Measurements from ENCODE around the gene NHLRC2. TPM values are rescaled to one million over a fixed set of nuclear protein-coding genes. Genes with fewer than 3 reads are reported as not detected.

Gene NHLRC2
- total RNA-seq, 2 experiments from 2014 or later = 21.4 to 23.7 TPM

DNA sequence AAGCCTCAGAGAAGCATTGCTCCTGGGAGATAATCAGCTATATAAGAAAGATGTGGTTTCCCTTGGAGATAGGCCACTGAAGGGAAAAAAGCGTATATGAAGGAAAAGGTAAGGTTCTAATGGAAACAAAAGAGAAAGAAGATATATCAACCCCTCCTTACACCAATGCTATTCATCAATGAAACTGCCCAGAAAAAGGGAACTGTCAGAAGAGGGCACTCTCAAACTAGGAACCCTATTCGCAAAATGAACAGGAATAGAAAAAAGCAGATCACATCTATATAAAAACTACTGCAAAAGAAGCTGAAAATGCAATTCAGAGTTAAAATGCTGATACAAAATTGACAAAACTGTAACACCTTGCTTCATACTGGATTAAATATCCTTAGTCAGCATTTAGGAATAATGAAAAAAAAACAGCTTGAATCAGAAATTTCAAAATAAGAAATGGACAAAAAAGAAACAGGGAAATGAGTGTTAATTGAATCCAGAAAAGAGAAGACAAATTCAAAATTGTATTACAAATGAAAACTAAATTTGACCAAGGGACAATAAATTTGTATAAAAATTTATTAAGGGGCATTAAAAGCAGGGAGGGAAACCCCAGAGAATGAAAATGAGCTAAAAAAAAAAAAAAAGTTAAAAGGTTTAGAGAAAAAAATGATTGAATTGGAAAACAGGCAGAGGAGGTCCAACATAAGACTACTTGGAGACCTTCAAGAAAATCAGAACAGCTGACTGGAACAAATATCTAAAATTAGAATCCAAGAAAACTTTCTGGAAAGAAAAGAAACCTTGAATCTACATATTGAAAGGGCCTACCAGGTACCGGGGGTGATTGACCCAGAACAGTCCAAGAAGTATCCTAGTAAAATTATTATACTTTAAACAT is 17.9 kb downstream of the NHLRC2 start:
- Mint-ChIP-seq H3K27me3 (no peaks in the 10 kb centered on the region), H3K4me1 (peaks cover 2% of the 10 kb centered on the region), H3K36me3 (ENCODE audit: low read depth) (peaks cover 34% of the 10 kb centered on the region), H3K4me3 (no peak overlapping the region), H3K27ac (no peak overlapping the region), H3K9me3 (peaks cover 18% of the 10 kb centered on the region)
- DNase-seq = no peak
- POLR2A ChIA-PET = interaction anchor here (0.7 kb wide), 1 partner anchor 82 kb away, joined by 5 read pairs; no protein-coding TSS in a partner anchor
- CTCF ChIA-PET = interaction anchor here (0.7 to 1.7 kb wide), 4 partner anchors 10 to 63 kb away, joined by 3 to 4 read pairs (median 4); no protein-coding TSS in a partner anchor

DNA sequence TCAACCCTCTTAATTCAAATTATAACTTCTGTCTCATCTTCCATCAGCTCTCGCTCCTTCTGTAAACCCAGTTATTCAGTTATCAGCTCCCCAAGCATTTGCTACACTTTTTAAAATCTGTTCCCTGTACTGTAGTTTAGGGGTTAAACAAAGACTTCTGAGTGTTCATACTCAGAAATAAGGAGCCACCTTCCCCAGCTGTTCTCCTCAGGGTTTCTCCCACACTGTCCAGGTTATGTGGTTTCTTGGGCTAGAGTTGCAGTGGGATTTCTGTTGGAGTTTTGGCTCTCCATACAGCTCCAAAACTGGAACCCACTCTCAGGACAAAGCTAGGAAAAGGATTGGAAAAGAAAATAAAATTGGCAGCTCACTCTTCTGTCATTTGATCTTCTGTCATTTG is 20.8 kb downstream of the NHLRC2 start:
- Mint-ChIP-seq H3K4me1 (no peaks in the 10 kb centered on the region), H3K27me3 (no peaks in the 10 kb centered on the region), H3K36me3 (ENCODE audit: low read depth) (peaks cover 29% of the 10 kb centered on the region), H3K4me3 (no peak overlapping the region), H3K9me3 (peaks cover 18% of the 10 kb centered on the region), H3K27ac (no peak overlapping the region)
- ChIA-PET CTCF (interaction anchor here (1.3 kb wide), 1 partner anchor 74 kb away, joined by 3 read pairs; no protein-coding TSS in a partner anchor), POLR2A (no interaction called here)
- DNase-seq = no peak

DNA sequence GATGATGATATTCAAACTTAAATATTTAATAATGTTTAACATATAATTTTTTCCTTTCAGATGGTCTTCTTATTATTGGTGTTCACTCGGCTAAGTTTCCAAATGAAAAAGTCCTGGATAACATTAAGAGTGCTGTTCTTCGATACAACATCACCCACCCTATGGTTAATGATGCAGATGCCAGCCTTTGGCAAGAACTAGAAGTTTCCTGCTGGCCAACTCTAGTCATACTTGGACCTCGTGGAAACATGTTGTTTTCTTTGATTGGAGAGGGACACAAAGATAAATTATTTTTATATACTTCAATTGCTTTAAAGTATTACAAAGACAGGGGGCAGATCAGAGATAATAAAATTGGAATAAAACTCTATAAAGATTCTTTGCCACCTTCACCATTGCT is 22.0 kb downstream of the NHLRC2 start:
- H3K4me3 Mint-ChIP-seq = no peak overlapping the region
- H3K36me3 Mint-ChIP-seq (ENCODE audit: low read depth) = peaks cover 28% of the 10 kb centered on the region
- no peaks in the 10 kb centered on the region for H3K4me1 Mint-ChIP-seq
- POLR2A ChIA-PET = no interaction called here
- CTCF ChIA-PET = interaction anchor here (0.7 kb wide), 1 partner anchor 271 kb away, joined by 3 read pairs; no protein-coding TSS in a partner anchor
- H3K9me3 Mint-ChIP-seq = peaks cover 18% of the 10 kb centered on the region
- DNase-seq = no peak
- no peaks in the 10 kb centered on the region for H3K27me3 Mint-ChIP-seq
- no peak overlapping the region for H3K27ac Mint-ChIP-seq

DNA sequence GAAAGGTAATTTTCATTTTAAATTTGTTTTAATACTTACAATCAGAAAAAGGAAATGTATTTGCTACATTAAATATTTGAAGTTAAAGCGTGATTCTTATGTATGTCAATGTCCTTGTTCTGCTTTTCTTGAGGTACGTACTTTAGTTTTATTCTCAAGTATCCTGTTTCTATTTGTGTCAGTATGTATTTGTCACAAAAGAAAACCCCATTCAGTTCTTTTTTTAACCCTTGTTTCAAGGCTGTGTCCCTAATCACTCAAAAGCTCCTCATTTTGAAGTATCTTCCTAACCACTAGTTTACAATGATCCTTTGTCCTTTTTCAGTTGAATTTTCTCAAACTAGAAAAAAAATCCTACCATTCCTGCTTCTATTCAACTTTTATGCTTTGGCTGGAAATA is 25.2 kb downstream of the NHLRC2 start:
- H3K9me3 Mint-ChIP-seq = no peaks in the 10 kb centered on the region
- no peak for DNase-seq
- ChIA-PET CTCF (interaction anchor here (0.7 kb wide), 1 partner anchor 88 kb away, joined by 3 read pairs; no protein-coding TSS in a partner anchor), POLR2A (no interaction called here)
- peaks cover 12% of the 10 kb centered on the region for H3K4me1 Mint-ChIP-seq
- H3K36me3 Mint-ChIP-seq (ENCODE audit: low read depth) = peaks cover 38% of the 10 kb centered on the region
- no peak overlapping the region for H3K4me3 Mint-ChIP-seq
- no peaks in the 10 kb centered on the region for H3K27me3 Mint-ChIP-seq
- no peak overlapping the region for H3K27ac Mint-ChIP-seq

DNA sequence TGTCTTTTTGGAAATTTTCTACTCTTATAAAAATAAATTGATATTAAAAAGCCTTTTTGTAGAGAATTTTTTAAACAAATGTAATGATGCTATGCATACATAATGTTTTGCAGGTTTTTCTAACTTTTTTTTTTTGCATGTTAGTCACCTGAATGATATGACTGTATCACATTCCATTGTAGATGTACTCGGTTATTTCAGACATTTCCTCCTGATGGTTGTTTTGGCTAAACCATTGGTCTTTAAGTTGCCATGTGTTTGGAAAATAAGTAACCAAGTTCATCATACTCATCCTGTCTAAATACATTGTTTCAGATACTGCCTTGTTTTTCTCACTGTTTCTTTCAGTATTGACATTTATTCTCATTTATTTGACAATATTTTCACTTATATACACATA is 25.8 kb downstream of the NHLRC2 start:
- POLR2A ChIA-PET = no interaction called here
- Mint-ChIP-seq H3K27me3 (no peaks in the 10 kb centered on the region), H3K27ac (no peak overlapping the region), H3K4me1 (peaks cover 12% of the 10 kb centered on the region), H3K9me3 (no peaks in the 10 kb centered on the region), H3K4me3 (no peak overlapping the region), H3K36me3 (ENCODE audit: low read depth) (peaks cover 38% of the 10 kb centered on the region)
- DNase-seq = no peak
- CTCF ChIA-PET = interaction anchor here (0.7 kb wide), 1 partner anchor 88 kb away, joined by 3 read pairs; no protein-coding TSS in a partner anchor

DNA sequence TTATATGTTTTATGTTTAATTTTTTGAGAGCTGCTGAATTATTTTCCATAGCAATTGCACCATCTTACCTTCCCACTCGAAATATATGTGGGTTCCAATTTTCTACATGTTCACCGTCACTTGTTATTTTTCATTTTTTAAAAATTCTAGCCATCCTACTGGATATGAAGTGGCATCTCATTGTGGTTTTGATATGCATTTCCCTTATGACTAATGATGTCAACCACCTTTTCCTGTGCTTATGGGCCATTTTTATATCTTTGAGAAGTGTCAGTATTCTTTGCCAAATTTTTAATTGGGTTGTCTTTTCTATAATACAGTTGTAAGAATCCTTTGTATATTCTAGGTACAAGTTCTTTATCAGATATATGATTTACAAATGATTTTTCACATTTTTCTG is 27.8 kb downstream of the NHLRC2 start:
- peaks cover 54% of the 10 kb centered on the region for H3K36me3 Mint-ChIP-seq (ENCODE audit: low read depth)
- no peak for DNase-seq
- POLR2A ChIA-PET = no interaction called here
- H3K27me3 Mint-ChIP-seq = no peaks in the 10 kb centered on the region
- no peak overlapping the region for H3K27ac Mint-ChIP-seq
- no peaks in the 10 kb centered on the region for H3K9me3 Mint-ChIP-seq
- CTCF ChIA-PET = no interaction called here
- peaks cover 12% of the 10 kb centered on the region for H3K4me1 Mint-ChIP-seq
- no peak overlapping the region for H3K4me3 Mint-ChIP-seq

DNA sequence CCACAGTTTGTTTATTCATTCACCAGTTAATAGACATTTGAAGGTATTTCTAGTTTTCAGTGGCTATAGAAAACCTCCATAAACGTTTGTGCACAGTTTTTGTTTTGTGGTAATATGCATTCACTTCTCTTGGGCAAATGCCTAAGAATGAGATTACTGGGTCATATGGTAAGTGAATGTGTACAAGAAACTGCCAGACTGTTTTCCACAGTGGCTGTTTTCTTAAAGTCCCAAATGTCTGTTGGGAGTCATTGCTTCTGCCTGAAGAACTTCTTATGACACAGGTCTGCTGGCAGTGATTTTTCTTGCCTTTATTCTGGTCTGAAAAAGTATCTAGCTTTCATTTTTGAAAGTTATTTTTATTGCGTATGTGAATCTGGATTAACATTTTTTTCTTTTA is 35.5 kb downstream of the NHLRC2 start:
- Mint-ChIP-seq H3K9me3 (no peaks in the 10 kb centered on the region), H3K4me1 (no peaks in the 10 kb centered on the region), H3K27me3 (no peaks in the 10 kb centered on the region), H3K27ac (no peak overlapping the region), H3K4me3 (no peak overlapping the region), H3K36me3 (ENCODE audit: low read depth) (peaks cover 34% of the 10 kb centered on the region)
- no peak for DNase-seq
- ChIA-PET CTCF (no interaction called here), POLR2A (no interaction called here)

DNA sequence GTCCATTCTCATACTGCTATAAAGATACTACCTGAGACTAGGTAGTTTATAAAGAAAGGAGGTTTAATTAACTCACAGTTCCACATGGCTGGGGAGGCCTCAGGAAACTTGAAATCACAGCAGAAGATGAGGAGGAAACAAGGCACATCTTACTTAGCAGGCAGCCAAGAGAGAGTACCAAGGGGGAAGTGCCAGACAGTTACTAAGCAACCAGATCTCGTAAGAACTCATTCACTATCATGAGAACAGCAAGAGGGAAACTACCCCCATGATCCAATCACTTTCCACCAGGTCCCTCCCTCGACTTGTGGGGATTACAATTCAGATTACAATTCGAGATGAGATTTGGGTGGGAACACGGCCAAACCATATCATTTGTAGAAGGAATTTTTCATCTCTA is 36.3 kb downstream of the NHLRC2 start:
- H3K4me1 Mint-ChIP-seq = no peaks in the 10 kb centered on the region

DNA sequence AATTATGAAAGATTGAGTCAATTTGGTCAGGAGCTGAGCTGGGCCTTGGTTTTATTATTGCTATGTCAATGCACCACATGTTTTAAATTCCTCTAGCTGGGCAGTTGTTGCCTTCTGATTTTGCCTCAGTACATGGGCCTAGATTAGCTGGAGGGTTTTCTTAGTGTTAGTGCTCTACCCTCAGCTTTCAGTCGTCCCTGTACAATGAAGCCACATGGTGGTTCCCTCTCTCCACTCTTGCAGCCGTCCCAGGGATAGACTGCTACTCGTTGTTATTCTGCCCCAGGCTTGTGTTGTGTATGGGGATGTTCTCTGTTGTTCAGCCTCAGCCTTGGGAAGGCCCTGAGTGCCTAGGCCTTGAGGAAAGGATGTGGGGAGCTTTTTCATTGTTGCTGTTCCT is 37.0 kb downstream of the NHLRC2 start:
- ChIA-PET POLR2A (no interaction called here), CTCF (no interaction called here)
- no peaks in the 10 kb centered on the region for H3K9me3 Mint-ChIP-seq
- H3K27ac Mint-ChIP-seq = no peak overlapping the region
- H3K4me3 Mint-ChIP-seq = no peak overlapping the region
- H3K4me1 Mint-ChIP-seq = no peaks in the 10 kb centered on the region
- DNase-seq = no peak
- H3K36me3 Mint-ChIP-seq (ENCODE audit: low read depth) = peaks cover 23% of the 10 kb centered on the region
- H3K27me3 Mint-ChIP-seq = no peaks in the 10 kb centered on the region

More for the DNA sequence above, 36.3 kb downstream of the NHLRC2 start:
- no peak for DNase-seq
- H3K36me3 Mint-ChIP-seq (ENCODE audit: low read depth) = peaks cover 27% of the 10 kb centered on the region
- no peak overlapping the region for H3K4me3 Mint-ChIP-seq
- CTCF ChIA-PET = no interaction called here
- H3K9me3 Mint-ChIP-seq = no peaks in the 10 kb centered on the region
- H3K27ac Mint-ChIP-seq = no peak overlapping the region
- POLR2A ChIA-PET = no interaction called here
- H3K27me3 Mint-ChIP-seq = no peaks in the 10 kb centered on the region

DNA sequence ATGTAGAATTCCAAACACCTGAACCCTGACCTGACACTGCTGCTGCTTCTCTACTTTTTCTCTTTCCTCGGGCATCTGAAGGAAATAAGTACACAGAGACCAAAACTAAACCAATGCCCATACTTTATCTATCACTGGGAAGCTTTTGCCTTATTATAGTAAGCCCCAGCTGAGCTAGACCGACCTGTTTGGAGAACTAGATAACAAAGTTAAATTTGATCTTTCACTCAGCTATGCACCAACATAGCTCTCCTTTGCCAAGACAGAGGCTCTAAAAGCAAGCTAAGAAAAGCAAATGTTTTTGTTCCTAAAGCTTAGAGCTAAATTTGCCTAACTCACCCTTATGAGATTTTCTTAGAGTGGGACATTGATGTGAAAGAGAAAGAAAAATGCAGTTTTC is 39.1 kb downstream of the NHLRC2 start:
- no peaks in the 10 kb centered on the region for H3K9me3 Mint-ChIP-seq
- peaks cover 12% of the 10 kb centered on the region for H3K36me3 Mint-ChIP-seq (ENCODE audit: low read depth)
- H3K4me3 Mint-ChIP-seq = no peak overlapping the region
- no peak overlapping the region for H3K27ac Mint-ChIP-seq
- DNase-seq = no peak
- ChIA-PET CTCF (no interaction called here), POLR2A (no interaction called here)
- H3K27me3 Mint-ChIP-seq = no peaks in the 10 kb centered on the region
- no peaks in the 10 kb centered on the region for H3K4me1 Mint-ChIP-seq

DNA sequence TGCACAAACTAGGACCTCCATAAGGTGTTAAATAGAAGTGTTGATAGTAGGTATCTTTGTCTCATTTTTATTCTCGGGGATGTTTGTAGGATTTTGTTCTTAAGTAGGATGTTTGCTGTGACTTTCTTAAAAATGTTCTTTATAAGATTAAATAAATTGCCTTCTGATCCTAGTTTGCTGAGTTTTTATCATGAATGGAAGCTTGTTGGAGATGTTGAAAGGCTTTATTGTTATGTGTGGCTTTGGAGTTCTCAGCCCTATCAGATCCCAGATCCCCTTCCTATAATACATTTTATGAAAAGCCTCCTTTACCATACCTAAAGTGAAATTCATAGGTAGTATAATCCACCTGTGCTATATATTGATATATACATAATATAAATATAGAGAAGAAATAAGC is 40.1 kb downstream of the NHLRC2 start:
- no peaks in the 10 kb centered on the region for H3K9me3 Mint-ChIP-seq
- peaks cover 14% of the 10 kb centered on the region for H3K36me3 Mint-ChIP-seq (ENCODE audit: low read depth)
- no peak overlapping the region for H3K4me3 Mint-ChIP-seq
- ChIA-PET POLR2A (no interaction called here), CTCF (no interaction called here)
- no peak overlapping the region for H3K27ac Mint-ChIP-seq
- H3K27me3 Mint-ChIP-seq = no peaks in the 10 kb centered on the region
- H3K4me1 Mint-ChIP-seq = no peaks in the 10 kb centered on the region
- DNase-seq = no peak

DNA sequence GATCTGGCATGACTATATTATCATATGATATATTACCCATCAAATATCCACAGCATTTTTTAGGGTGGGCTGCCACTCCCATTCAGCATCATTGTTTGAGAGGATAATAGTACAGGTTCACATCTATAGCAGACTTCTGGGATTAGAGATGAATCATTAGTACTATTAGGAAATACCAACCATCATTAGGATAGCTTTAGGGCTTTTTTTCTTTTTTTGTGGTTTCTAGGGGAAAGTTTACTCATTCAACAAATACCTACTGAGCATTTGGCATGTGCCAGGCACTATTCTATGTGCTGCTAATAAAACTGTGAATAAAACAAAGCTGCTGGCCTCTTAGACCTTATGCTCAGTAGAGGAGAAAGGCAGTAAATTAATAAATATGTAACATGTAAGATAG is 40.6 kb downstream of the NHLRC2 start:
- Mint-ChIP-seq H3K36me3 (ENCODE audit: low read depth) (peaks cover 11% of the 10 kb centered on the region), H3K4me1 (no peaks in the 10 kb centered on the region), H3K27ac (no peak overlapping the region), H3K4me3 (no peak overlapping the region), H3K9me3 (no peaks in the 10 kb centered on the region), H3K27me3 (no peaks in the 10 kb centered on the region)
- ChIA-PET POLR2A (no interaction called here), CTCF (no interaction called here)
- no peak for DNase-seq

DNA sequence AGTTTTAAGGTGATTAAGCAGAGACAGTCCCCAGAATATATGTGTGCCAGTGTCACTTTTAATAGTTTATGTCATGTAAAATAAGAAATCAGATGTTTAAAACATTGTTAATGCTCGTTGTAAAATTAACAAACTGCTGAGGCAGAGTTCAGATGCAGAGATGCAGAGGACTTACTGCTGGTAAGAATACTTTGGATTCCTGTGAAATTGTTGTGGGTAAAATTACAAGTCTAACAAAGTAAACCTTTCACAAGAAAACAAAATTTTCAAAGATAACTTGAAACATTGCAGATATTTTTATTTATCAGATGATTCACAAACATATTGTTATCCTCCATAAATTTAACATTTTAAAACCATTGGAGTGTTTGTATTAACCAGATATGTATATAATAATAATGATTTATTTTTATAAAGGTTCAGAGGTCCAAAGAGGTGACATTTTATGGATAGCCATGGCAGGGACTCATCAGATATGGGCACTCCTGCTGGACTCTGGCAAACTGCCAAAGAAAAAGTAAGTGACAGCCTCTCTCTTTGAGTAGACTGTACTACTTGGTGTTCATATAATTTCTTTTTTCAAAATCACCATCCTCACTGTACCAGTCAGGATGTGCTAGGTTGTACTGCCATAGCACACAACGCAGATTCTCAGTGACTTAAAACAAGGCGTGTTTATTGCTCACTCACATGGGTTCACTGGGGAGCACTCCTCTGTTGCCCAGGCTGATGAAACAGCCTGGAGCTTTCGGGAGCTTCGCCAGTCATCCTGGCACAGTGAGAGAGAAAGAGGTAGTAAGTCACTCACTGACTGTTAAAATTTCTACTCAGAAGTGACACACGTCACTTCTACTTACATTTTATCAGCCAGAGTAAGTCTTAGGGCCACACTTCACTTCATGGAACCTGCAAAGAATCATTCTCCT is 43.5 kb downstream of the NHLRC2 start:
- ChIA-PET POLR2A (no interaction called here), CTCF (interaction anchor here (1.3 kb wide), 2 partner anchors 25 to 125 kb away, joined by 3 to 4 read pairs; no protein-coding TSS in a partner anchor)
- H3K36me3 Mint-ChIP-seq (ENCODE audit: low read depth) = peaks cover 13% of the 10 kb centered on the region
- DNase-seq = no peak
- H3K27me3 Mint-ChIP-seq = no peaks in the 10 kb centered on the region
- H3K4me1 Mint-ChIP-seq = no peaks in the 10 kb centered on the region
- no peak overlapping the region for H3K4me3 Mint-ChIP-seq
- no peak overlapping the region for H3K27ac Mint-ChIP-seq
- H3K9me3 Mint-ChIP-seq = no peaks in the 10 kb centered on the region

Measured in activated CD4-positive, alpha-beta T cell treated with anti-CD3 and anti-CD28 coated beads, Interleukin-2, amount 10 ng/mL, durations not matched to agents 7 days and 5 days (primary cell).